ENCODE results near the gene WWOX.

WWOX gene

GRCh38 chr16:78340590-78340989 lies 241.1 kb downstream of the WWOX start:
- no peak for TF ChIP-seq PPARA (CRISPR knock-in tag; IDR thresholded peaks at IDR 0.05; ENCODE audit: borderline replicate concordance)
- ATAC-seq, result no peak

GRCh38 chr16:78348068-78348467 lies 248.6 kb downstream of the WWOX start:
- TF ChIP-seq BACH2 (CRISPR knock-in tag; IDR thresholded peaks at IDR 0.05; ENCODE audit: borderline replicate concordance) (no peak), ESRRG (CRISPR knock-in tag; IDR thresholded peaks at IDR 0.05) (no peak), TOX (CRISPR knock-in tag; IDR thresholded peaks at IDR 0.05; ENCODE audit: borderline replicate concordance) (no peak), GLIS3 (CRISPR knock-in tag; IDR thresholded peaks at IDR 0.05) (no peak), ZNF565 (CRISPR knock-in tag; conservative IDR thresholded peaks at IDR 0.05; ENCODE audit: low read depth) (no peak), ZFP3 (CRISPR knock-in tag; IDR thresholded peaks at IDR 0.05) (no peak), TSHZ2 (CRISPR knock-in tag; IDR thresholded peaks at IDR 0.05) (no peak), POU6F1 (CRISPR knock-in tag; IDR thresholded peaks at IDR 0.05; ENCODE audit: borderline replicate concordance, low read depth) (no peak), ZNF8 (CRISPR knock-in tag; IDR thresholded peaks at IDR 0.05) (no peak), ARNTL (CRISPR knock-in tag; IDR thresholded peaks at IDR 0.05; ENCODE audit: borderline replicate concordance, low read depth) (no peak), ZC3H10 (CRISPR knock-in tag; IDR thresholded peaks at IDR 0.05) (no peak), ZNF70 (CRISPR knock-in tag; IDR thresholded peaks at IDR 0.05) (no peak), ZFP30 (CRISPR knock-in tag; IDR thresholded peaks at IDR 0.05) (no peak), CREB5 (CRISPR knock-in tag; IDR thresholded peaks at IDR 0.05; ENCODE audit: low read depth) (no peak), PPARA (CRISPR knock-in tag; IDR thresholded peaks at IDR 0.05; ENCODE audit: borderline replicate concordance) (no peak)
- no peak for ATAC-seq

GRCh38 chr16:78348886-78349285 lies 249.4 kb downstream of the WWOX start:
- ATAC-seq, result no peak
- TF ChIP-seq RARB (CRISPR knock-in tag; IDR thresholded peaks at IDR 0.05) (no peak), OSR1 (CRISPR knock-in tag; IDR thresholded peaks at IDR 0.05) (no peak), GLIS3 (CRISPR knock-in tag; IDR thresholded peaks at IDR 0.05) (no peak), POU6F1 (CRISPR knock-in tag; IDR thresholded peaks at IDR 0.05; ENCODE audit: borderline replicate concordance, low read depth) (no peak), ZNF70 (CRISPR knock-in tag; IDR thresholded peaks at IDR 0.05) (no peak)

GRCh38 chr16:78352184-78352583 lies 252.7 kb downstream of the WWOX start:
- ATAC-seq, result no peak
- TF ChIP-seq ARNTL (CRISPR knock-in tag; IDR thresholded peaks at IDR 0.05; ENCODE audit: borderline replicate concordance, low read depth) (no peak), ISL1 (CRISPR knock-in tag; IDR thresholded peaks at IDR 0.05) (no peak), TSHZ2 (CRISPR knock-in tag; IDR thresholded peaks at IDR 0.05) (no peak), ZFP30 (CRISPR knock-in tag; IDR thresholded peaks at IDR 0.05) (no peak), TOX (CRISPR knock-in tag; IDR thresholded peaks at IDR 0.05; ENCODE audit: borderline replicate concordance) (no peak), ZC3H10 (CRISPR knock-in tag; IDR thresholded peaks at IDR 0.05) (no peak), CREB5 (CRISPR knock-in tag; IDR thresholded peaks at IDR 0.05; ENCODE audit: low read depth) (no peak)

Data from SK-N-SH treated with all-trans-retinoic acid at 6 μM for 48 hours (cell line).